Hepatic stellate cell (primary cell): Measurements from ENCODE around the gene SUSD1.
"Not testable (repeated sequence)": the region's sequence is repeated elsewhere in the genome, so short reads cannot be mapped to it uniquely, and the experiment has no call there.

Experiments used
- DNase-seq: peaks from one replicate; pipeline ENCODE4 v3.0.0; 2011; ENCODE audit warnings: low spot score

Gene SUSD1

GRCh38 chr9:112129246-112129645 lies 45.9 kb downstream of the SUSD1 start:
- DNase-seq: no peak

GRCh38 chr9:112128399-112128798 lies 46.7 kb downstream of the SUSD1 start:
- not testable (repeated sequence) for DNase-seq

- DNase-seq: no peak
Measured at GRCh38 chr9:112127281-112127680, 47.8 kb downstream of the SUSD1 start.

GRCh38 chr9:112125951-112126388 lies 49.1 kb downstream of the SUSD1 start:
- no peak for DNase-seq

GRCh38 chr9:112124156-112124555 lies 50.9 kb downstream of the SUSD1 start:
- DNase-seq: no peak

GRCh38 chr9:112121633-112122032 lies 53.5 kb downstream of the SUSD1 start:
- no peak for DNase-seq

- no peak for DNase-seq
Measured at GRCh38 chr9:112120439-112120925, 54.6 kb downstream of the SUSD1 start.

GRCh38 chr9:112120030-112120341 lies 55.1 kb downstream of the SUSD1 start:
- DNase-seq: no peak

GRCh38 chr9:112119225-112120029 lies 55.7 kb downstream of the SUSD1 start:
- no peak for DNase-seq

GRCh38 chr9:112118009-112118408 lies 57.1 kb downstream of the SUSD1 start:
- no peak for DNase-seq

GRCh38 chr9:112115970-112116753 lies 58.9 kb downstream of the SUSD1 start:
- no peak for DNase-seq

- DNase-seq: no peak
Measured at GRCh38 chr9:112115109-112115508, 60.0 kb downstream of the SUSD1 start.

- DNase-seq: peak; percentile 23
Measured at GRCh38 chr9:112112941-112113681, 62.0 kb downstream of the SUSD1 start.

GRCh38 chr9:112112519-112112918 lies 62.6 kb downstream of the SUSD1 start:
- peak; percentile 60 for DNase-seq

- no peak for DNase-seq
Measured at GRCh38 chr9:112111461-112111860, 63.6 kb downstream of the SUSD1 start.

GRCh38 chr9:112110777-112111113 lies 64.4 kb downstream of the SUSD1 start:
- no peak for DNase-seq

GRCh38 chr9:112110094-112110776 lies 64.9 kb downstream of the SUSD1 start:
- DNase-seq: no peak

- no peak for DNase-seq
Measured at GRCh38 chr9:112104901-112105300, 70.2 kb downstream of the SUSD1 start.

GRCh38 chr9:112104401-112104800 lies 70.7 kb downstream of the SUSD1 start:
- no peak for DNase-seq

GRCh38 chr9:112103405-112103804 lies 71.7 kb downstream of the SUSD1 start:
- no peak for DNase-seq

- peak; percentile 47 for DNase-seq
Measured at GRCh38 chr9:112097712-112098688, 77.1 kb downstream of the SUSD1 start.
